ENCODE results near the gene CACHD1. TPM values are rescaled to one million over a fixed set of nuclear protein-coding genes. Genes with fewer than 3 reads are reported as not detected.
A peak's percentile ranks its signal among the peaks of the same experiment; 100 is the strongest.

CACHD1 gene
- total RNA-seq, 1 donor from 2014 or later = 41.0 TPM

- DNase-seq (ENCODE audit: low read depth, low spot score) = no peak
- Mint-ChIP-seq H3K36me3 (ENCODE audit: low read depth) (no peaks in the 10 kb centered on the region), H3K27me3 (ENCODE audit: low read depth) (peaks cover 24% of the 10 kb centered on the region), H3K4me3 (no peak overlapping the region), H3K27ac (ENCODE audit: unreplicated experiment) (no peak overlapping the region), H3K4me1 (peaks cover 9% of the 10 kb centered on the region), H3K9me3 (no peaks in the 10 kb centered on the region)
- TF ChIP-seq, protein P1, sequence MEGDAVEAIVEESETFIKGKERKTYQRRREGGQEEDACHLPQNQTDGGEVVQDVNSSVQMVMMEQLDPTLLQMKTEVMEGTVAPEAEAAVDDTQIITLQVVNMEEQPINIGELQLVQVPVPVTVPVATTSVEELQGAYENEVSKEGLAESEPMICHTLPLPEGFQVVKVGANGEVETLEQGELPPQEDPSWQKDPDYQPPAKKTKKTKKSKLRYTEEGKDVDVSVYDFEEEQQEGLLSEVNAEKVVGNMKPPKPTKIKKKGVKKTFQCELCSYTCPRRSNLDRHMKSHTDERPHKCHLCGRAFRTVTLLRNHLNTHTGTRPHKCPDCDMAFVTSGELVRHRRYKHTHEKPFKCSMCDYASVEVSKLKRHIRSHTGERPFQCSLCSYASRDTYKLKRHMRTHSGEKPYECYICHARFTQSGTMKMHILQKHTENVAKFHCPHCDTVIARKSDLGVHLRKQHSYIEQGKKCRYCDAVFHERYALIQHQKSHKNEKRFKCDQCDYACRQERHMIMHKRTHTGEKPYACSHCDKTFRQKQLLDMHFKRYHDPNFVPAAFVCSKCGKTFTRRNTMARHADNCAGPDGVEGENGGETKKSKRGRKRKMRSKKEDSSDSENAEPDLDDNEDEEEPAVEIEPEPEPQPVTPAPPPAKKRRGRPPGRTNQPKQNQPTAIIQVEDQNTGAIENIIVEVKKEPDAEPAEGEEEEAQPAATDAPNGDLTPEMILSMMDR (conservative IDR thresholded peaks at IDR 0.05) = no peak
Observed at GRCh38 chr1:64466033-64466432, 3.9 kb upstream of the CACHD1 start.

DNA sequence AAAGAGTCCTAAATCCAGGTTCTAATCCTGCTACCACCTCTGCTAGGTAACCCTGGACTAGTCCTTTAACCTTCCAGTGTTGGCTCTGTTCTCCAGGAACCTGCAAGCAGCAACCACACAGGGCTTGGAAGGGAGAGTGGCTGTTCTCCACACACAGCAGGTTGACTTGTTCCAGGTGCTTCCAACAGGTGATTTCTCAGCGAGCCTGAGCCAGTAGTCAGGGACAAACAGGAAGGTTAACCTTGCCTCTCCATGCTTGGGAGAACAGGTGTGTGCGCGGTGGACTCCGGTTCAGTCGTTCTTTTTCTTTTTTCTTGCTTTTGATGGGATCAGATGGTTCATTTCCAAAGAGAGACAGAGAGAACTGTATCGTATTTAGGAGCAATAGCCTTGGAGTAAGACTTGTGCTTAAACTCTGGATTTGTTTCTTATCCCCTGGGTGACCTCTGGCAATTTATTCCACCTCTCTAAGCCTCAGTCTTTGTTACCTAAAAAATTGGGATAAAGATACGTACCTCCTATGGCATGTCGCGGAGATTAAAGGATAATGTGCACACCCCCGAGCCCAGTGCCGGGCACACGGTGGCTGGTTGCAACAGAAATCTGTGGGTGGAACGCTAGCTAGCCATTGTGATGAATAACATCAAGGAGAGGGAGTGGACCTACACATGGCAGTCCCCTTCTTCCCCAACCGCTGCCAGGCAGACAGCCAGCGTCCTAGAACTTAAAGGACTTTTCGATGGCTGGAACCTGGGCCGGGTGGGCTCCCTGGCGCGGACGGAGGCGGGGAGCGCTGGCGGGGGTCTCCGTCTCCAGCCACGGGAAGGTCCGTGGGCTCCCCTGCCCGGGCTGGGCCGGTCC lies 583 bp upstream of the CACHD1 start:
- Mint-ChIP-seq H3K36me3 (ENCODE audit: low read depth) (no peaks in the 10 kb centered on the region), H3K27me3 (ENCODE audit: low read depth) (peaks cover 24% of the 10 kb centered on the region), H3K4me1 (peaks cover 37% of the 10 kb centered on the region), H3K4me3 (peak overlapping the region; percentile 84), H3K27ac (ENCODE audit: unreplicated experiment) (no peak overlapping the region), H3K9me3 (no peaks in the 10 kb centered on the region)
- DNase-seq (ENCODE audit: low read depth, low spot score) = no peak
- TF ChIP-seq, protein P1 (conservative IDR thresholded peaks at IDR 0.05) = no peak

GRCh38 chr1:64470665-64471217 lies 812 bp downstream of the CACHD1 start:
- Mint-ChIP-seq H3K27me3 (ENCODE audit: low read depth) (peaks cover 24% of the 10 kb centered on the region), H3K27ac (ENCODE audit: unreplicated experiment) (peak overlapping the region; percentile 97), H3K9me3 (no peaks in the 10 kb centered on the region), H3K36me3 (ENCODE audit: low read depth) (no peaks in the 10 kb centered on the region), H3K4me1 (peaks cover 43% of the 10 kb centered on the region), H3K4me3 (peak overlapping the region; percentile 94)
- TF ChIP-seq, protein P1 (conservative IDR thresholded peaks at IDR 0.05) = no peak
- peak; percentile 36 for DNase-seq (ENCODE audit: low read depth, low spot score)

DNA sequence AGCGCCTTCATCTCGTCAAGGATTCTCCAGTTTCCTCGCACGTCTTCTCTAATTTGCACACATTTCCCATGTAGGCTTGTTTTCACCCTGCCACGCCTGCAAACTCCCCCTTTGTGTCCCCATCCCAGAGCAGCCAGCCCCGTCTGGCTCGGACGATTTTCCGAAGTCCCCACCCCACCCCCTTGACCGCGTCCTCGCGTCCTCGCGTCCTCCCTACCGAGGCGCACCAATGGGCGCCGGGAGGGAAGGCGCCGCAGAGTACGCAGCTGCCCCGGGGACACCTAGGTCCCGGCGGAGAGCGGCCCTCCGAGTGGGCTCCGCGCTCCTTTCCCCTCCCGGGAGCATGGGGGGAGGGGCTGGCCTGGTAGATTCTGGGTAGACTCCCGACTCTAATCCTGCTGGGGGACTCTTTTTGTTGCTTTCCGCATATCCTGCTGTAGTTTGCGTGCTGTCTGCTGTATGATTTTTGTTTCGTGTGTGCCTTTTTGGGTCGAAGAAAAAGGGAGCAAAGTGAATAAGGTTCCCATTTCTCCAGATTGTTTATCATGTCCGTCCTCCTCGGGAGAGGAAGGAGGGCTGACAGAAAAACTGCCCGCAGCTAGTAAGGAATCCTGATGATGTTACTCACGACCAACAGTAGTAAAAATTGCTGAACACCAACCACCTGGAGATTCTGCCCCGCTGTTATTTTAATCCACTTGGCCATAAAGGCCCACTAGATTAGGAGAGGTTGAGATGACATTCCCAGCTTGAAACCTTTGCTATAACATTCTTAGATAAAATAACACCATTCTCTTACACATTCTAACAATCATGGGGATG lies 1.5 kb downstream of the CACHD1 start:
- H3K9me3 Mint-ChIP-seq = no peaks in the 10 kb centered on the region
- TF ChIP-seq, protein P1 (conservative IDR thresholded peaks at IDR 0.05) = no peak
- H3K4me3 Mint-ChIP-seq = peak overlapping the region; percentile 94
- H3K4me1 Mint-ChIP-seq = peaks cover 46% of the 10 kb centered on the region
- H3K27me3 Mint-ChIP-seq (ENCODE audit: low read depth) = peaks cover 24% of the 10 kb centered on the region
- DNase-seq (ENCODE audit: low read depth, low spot score) = peak; percentile 50
- no peaks in the 10 kb centered on the region for H3K36me3 Mint-ChIP-seq (ENCODE audit: low read depth)
- H3K27ac Mint-ChIP-seq (ENCODE audit: unreplicated experiment) = peak overlapping the region; percentile 97

DNA sequence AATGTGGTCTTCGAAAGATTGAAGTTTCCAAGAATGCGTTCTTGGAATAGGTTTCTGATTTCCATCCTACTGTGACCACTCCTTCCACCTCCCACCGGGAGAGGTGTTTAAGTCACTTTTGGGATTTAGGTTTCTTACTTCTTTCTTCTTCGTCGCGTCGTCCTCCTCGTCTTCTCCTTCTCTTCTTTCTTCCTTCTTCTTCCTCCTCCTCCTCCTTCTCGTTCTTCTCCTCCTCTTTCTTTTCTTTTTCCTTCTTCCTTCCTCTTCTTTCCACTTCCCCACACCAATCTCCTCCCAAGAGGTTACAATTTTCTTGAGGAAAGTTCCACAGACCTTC lies 2.1 kb downstream of the CACHD1 start:
- no peak for DNase-seq (ENCODE audit: low read depth, low spot score)
- H3K36me3 Mint-ChIP-seq (ENCODE audit: low read depth) = no peaks in the 10 kb centered on the region
- no peak overlapping the region for H3K27ac Mint-ChIP-seq (ENCODE audit: unreplicated experiment)
- H3K4me3 Mint-ChIP-seq = peak overlapping the region; percentile 94
- TF ChIP-seq, protein P1 (conservative IDR thresholded peaks at IDR 0.05) = no peak
- peaks cover 52% of the 10 kb centered on the region for H3K4me1 Mint-ChIP-seq
- H3K9me3 Mint-ChIP-seq = no peaks in the 10 kb centered on the region
- peaks cover 24% of the 10 kb centered on the region for H3K27me3 Mint-ChIP-seq (ENCODE audit: low read depth)

Measured in neural crest cell (in vitro differentiated cells).